Measurements from ENCODE around the gene FIZ1. TPM values are rescaled to one million over a fixed set of nuclear protein-coding genes. Genes with fewer than 3 reads are reported as not detected.
A peak's percentile ranks its signal among the peaks of the same experiment; 100 is the strongest.
"Not testable (repeated sequence)": the region's sequence is repeated elsewhere in the genome, so short reads cannot be mapped to it uniquely, and the experiment has no call there.

The FIZ1 gene
- total RNA-seq, 1 donor: 8.6 TPM

DNA sequence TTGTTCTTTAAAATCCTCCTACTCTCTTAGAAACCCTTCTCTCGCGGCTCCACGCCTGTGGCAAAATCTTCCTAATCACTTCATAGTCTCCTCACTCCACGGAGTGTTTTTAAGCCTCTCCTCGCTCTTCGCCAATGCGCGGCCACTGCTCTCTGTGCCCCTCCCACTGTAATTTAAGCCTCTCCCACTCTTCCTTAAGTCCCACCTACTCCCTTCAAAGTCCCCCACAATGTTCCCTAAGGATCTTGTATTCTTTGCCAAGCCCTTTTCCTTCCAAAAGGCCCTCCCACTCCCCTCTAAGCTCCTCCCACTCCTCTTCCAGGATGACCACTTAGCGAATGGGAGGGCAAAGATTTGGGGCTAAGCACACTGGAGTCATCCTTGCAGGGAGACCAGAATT, 1.3 kb downstream of the FIZ1 start:
- DNase-seq (ENCODE audit: low read depth in 2 of 3, low spot score in 2 of 3): no peak

DNA sequence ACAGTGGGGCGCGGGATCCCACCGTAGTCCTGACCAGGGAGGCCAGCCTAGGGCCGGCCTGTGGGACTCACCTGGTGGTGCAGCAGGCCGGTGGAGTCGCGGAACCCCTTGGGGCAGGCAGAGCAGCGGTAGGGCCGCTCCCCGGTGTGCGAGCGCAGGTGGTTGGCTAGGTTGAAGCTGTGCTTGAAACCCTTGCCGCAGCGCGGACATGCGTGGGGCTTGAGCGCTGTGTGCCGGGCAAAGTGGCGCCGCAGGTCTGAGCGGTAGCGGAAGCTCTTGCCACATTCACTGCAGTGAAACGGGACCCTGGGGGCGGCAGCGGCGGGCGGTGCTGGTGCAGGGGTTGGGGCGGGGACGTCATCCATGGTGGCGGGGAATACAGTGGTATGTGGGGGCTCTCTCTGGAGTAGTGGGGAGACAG, 1.8 kb downstream of the FIZ1 start:
- no peak for DNase-seq (ENCODE audit: low read depth in 2 of 3, low spot score in 2 of 3)

DNA sequence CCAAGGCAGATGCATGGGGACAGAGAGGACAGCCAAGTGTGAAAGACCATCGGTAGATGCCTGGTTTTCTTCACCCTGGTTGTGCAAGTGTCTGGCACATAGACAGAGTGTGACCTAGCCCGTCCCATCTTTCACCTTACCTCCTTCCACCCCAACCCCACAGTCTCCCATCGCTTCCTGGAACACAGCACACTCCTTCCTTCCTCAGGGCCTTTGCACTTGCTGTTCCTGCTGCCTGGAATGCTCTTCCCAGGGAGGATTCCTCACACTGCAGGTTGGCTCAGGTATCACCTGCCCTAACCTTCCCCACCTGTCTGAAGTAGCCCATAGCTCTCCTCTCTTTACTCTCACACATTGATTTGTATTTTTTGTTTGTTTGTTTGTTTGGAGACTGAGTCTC, 3.0 kb downstream of the FIZ1 start:
- no peak for DNase-seq (ENCODE audit: low read depth in 2 of 3, low spot score in 2 of 3)

DNA sequence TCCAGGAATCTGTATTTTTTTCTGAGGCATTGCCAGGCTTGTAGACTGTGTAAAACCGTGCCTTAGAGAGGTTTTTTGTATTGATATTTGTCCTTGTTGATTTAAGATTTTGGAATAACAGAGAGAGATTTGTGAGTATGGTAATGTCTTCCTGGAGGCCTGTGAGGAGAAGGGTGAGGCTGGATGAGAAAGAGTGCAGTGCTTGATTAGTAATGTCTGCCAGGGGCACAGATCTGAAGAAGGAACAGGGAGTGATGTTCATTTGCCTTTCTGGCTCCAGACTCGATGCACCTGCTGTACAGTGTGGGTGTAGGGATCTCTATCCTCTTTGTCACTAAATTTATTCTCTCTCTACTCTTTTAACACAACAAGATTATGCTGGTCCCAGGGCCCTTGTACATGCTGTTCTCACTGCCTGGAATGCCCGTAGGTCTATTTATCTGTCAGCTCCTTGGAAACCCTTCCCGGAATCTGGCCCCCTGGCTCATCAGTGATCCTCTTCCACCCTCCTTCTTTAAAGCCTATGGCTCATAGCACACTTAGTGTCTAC, 4.2 kb downstream of the FIZ1 start:
- DNase-seq (ENCODE audit: low read depth in 2 of 3, low spot score in 2 of 3): no peak

DNA sequence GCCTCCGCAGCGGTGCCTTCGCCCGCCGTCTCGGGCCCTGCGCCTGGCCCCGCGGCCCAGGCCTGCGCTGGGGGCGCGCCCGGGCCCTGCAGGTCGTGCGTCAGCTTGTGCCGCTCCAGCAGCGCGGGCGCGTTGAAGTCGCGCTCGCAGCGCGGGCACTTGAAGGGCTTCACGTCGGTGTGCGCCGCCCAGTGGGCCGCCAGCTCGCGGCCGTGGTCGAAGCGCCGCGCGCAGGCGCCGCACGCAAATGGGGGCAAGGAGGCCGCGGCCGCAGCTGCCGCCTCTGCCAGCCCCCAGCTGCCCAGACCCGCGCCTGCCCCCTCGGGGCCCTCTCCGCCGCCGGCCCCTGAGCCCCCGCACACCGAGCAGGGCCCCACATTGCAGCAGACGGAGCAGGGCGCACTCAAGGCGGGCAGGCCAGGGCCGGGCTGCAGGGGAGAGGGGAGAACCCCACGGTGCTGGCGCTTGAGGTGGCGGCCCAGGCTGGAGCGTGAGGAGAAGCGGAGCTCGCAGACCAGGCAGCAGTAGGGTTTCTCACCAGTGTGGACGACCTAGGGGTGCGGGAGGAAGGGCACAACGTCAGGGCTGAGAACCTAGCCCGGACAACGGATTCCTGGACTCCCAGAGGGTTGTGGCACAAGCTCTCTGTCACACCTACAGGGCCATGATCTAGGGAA, 6.1 kb downstream of the FIZ1 start:
- no peak for DNase-seq (ENCODE audit: low read depth in 2 of 3, low spot score in 2 of 3)

DNA sequence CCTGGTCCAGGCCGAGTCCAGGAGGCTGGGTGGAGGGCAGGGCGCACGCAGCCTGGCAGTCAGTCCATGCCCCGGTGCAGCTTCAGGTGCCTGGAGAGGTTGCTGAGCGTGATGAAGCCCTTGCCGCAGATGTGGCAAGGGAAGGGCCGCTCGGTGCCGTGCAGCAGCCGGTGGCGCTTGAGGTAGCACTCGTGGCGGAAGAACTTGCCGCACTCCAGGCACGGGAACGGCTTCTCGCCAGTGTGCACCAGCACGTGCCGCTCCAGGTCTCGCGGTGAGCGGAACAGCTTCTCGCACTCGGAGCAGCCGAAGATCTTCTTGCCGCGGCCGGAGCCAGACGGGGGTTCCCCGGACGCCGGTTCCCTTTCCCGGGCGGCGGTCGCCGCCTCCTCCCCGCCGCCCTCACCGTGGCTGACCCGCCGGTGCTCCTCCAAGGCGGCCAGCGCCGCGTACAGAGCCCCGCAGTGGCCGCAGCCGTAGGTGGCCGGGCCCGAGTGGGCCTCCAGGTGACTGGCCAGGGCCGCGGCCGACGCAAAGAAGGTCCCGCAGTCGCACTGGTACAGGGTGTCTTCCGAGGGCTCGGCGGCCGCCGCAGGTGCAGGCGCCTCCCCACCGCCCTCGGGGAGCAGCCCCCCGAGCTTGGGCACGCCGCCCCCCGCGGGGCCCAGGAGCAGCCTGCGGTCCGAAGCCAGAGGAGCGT, 6.8 kb downstream of the FIZ1 start:
- DNase-seq (ENCODE audit: low read depth in 2 of 3, low spot score in 2 of 3): no peak

DNA sequence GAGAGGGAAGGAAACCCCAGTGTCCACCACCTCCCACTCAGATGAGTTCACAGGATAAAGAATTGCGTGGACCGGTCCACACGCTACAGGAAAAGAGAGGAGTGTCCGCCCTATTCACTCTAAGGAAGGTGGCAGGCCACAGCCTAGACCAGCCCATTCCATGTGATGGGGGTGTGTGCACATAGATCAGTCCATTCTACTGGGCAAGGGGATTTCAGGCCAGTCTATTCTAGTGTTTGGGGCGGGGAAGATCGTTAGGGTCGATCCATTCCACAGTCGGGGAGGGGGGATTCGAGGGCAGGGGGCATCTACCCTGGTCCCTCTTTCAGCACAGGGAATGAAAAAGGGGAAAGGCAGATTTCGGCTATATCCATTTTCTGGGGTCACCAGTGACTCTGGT, 7.8 kb downstream of the FIZ1 start:
- DNase-seq (ENCODE audit: low read depth in 2 of 3, low spot score in 2 of 3): no peak

DNA sequence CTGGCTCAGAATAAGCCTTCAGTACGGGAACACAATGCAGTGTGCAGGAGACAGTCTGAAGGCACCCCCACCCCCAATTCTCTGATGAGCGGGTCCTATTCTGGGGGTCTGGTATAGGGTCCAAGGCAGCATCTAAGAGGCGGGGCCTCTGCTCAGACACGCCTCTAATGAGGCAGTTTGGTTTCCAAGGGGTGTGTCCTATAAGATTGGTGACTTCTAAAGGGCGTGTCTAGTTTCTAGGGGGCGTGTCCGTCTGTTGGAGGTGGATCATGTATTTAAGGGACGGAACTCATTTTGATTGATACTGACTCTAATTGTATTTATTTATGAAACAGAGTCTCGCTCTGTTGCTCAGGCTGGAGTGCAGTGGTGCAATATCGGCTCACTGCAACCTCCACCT, 8.7 kb downstream of the FIZ1 start:
- peak in 1 of 3 donors; percentile 38 for DNase-seq (ENCODE audit: low read depth in 2 of 3, low spot score in 2 of 3)

DNA sequence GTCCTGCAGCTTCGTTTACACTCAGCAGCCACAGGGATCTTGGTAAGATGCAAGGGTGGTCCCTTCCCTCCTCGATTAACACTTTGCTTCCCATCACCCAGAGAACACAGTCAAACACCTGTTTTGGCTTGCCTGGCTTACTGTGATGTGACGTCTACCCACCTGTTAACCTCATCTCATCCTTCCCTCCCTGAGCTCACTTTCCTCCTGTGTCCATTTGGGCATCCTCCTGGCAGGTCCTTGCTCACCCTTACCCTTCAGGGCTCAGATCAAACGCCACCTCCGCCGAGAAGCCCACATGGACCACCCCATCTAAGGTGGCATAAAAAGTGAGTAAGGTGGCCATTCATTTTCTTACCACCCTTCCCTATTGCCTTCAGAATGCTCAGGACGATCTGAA, 9.2 kb downstream of the FIZ1 start:
- DNase-seq (ENCODE audit: low read depth in 2 of 3, low spot score in 2 of 3): no peak

DNA sequence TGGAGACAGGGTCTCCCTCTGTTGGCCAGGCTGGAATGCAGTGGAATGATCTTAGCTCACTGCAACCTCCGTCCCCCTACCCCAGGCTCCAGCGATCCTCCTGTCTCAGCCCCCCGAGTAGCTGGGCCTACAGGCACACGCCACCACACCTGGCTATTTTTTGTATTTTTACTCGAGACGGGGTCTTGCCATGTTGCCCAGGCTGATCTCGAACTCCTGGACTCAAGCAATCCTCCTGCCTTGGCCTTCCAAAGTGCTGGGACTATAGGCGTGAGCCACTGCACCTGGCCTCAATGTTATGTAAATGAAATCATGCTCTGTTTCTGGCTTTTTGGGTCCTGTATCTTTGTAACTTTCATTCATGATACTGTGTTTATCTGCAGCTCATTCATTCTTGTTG, 10.6 kb downstream of the FIZ1 start:
- DNase-seq (ENCODE audit: low read depth in 2 of 3, low spot score in 2 of 3): no peak

DNA sequence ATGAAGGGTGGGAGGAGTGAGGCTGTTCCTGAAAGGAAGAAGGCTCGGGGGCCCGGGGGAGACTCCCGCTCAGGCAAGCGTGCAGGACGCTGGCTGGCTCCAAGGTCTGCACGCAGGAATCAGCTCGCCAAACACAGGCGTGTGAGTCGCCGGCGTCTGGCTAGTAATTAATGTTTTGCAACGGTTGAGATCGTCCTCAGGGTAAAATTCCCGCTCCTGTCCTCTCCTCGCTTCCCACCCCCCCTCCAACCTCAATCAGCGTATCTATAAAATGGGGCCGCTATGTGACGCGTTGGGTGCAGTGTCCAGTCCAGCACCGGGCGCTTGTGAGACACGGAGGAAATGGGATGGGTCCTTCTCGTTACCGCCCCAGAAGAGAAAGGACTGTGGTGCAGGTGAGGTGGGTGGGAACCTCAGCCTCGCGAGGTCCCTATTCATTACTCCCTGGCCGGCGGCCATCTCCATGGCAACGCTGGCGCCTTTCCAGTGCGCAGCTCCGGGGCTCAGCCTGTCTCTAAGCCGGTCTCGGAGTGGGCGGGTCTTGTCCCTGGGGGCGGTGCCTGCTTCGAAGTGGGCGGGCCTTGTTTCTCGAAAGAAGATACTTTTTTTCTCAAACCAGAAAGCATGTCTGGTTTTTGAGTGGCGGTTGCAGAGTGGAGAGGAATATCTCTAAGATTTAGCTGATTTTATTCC, 12.2 kb downstream of the FIZ1 start:
- peak; percentile 81 to 96 (median 95) for DNase-seq (ENCODE audit: low read depth in 2 of 3, low spot score in 2 of 3)

DNA sequence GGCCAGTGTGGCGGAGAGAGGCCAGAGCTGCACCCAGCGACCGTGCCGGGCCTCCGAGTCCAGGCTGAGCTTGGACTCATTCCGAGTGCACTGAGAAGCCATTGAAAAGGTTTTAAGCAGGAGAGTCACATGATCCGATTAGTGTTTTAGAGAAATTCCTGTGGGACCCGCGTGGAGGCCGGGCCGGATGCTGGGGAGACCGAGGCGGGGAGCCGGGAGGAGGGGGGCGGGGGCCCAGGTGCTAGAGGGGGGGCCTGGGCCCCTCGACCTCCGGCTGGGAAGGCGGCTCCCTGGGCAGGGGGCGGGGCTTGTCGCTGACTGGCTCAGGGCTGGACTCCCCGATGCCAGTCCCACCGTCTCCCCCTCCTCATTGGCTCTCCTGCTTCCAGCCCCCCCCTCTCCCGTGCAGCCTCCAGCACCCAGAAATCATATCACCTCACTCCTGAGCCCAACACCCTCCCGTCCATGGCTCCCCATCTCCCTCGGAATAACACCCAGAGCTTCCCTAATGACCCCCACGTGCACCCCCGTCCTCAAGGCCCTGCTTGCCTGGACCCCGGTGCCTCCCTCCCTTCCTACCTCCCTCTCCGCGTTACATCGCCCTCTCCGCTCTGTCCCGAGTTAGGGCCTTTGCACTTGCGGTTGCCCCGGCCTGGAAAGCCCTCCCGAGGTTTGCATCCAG, 13.5 kb downstream of the FIZ1 start:
- DNase-seq (ENCODE audit: low read depth in 2 of 3, low spot score in 2 of 3): peak in 2 of 3 donors; percentile 67 to 71

DNA sequence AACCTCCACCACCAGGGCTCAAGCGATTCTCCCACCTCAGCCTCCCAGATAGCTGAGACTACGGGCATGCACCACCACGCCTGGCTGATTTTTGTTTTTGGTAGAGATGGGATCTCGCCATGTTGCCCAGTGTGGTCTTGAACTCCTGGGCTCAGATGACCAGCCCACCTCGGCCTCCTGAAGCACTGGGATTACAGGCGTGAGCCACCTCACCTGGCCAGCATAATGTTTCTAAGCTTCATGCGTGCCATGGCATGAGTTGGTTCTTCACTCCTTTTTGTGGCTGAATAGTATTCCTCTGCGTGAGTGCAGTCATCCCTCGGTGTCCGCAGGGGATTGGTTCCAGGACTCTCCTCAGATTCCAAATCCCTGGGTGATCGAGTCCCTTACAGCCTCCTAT, 14.4 kb downstream of the FIZ1 start:
- no peak for DNase-seq (ENCODE audit: low read depth in 2 of 3, low spot score in 2 of 3)

DNA sequence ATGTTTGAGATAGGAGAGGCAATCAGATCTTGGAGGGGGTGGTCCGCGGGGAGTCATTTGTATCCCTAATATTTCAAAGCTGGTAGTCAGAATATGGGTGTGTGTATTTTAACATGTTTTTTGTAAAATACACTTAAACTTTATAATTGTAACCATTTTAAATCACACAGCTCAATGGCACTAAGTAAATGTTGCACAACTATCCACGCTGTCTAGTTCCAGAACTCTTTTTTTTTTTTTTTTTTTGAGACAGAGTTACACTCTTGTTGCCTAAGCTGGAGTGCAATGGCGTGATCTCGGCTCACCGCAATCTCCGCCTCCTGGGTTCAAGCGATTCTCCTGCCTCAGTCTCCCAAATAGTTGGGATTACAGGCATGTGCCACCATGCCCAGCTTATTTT, 15.4 kb downstream of the FIZ1 start:
- not testable (repeated sequence) for DNase-seq (ENCODE audit: low read depth in 2 of 3, low spot score in 2 of 3)

DNA sequence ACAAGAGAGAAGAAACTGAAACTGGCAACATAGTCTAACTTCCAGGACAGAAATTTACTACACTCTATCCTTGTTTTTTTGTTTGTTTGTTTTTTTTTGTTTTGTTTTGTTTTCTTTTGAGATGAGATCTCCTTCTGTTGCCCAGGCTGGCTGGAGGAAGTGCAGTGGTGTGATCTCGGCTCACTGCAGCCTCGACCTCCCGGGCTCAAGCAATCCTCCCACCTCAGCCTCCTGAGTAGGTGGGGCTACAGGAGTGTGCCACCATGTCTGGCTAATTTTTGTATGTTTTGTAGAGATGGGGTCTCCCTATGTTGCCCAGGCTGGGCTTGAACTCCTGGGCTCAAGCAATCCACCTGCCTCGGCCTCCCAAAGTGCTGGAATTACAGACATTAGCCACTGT, 17.0 kb downstream of the FIZ1 start:
- not testable (repeated sequence) for DNase-seq (ENCODE audit: low read depth in 2 of 3, low spot score in 2 of 3)

DNA sequence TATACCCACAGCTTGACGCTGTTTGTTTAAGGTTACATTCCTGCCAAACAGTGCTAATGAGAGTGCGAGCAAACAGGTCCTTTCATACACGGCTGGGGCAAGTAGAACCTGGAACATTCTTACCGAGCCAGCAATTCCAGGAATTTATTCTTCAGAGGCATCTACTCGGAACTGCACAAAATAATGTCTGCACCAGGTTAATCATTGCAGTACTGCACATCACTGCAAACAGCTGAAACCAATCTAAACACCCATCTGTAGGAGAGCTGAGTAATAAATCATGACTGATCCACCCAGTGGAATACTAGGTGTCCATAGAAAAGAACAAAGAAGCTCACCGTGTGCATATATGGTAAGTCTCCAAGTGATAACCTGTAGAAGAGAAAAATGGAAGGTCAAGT, 17.5 kb downstream of the FIZ1 start:
- DNase-seq (ENCODE audit: low read depth in 2 of 3, low spot score in 2 of 3): no peak

DNA sequence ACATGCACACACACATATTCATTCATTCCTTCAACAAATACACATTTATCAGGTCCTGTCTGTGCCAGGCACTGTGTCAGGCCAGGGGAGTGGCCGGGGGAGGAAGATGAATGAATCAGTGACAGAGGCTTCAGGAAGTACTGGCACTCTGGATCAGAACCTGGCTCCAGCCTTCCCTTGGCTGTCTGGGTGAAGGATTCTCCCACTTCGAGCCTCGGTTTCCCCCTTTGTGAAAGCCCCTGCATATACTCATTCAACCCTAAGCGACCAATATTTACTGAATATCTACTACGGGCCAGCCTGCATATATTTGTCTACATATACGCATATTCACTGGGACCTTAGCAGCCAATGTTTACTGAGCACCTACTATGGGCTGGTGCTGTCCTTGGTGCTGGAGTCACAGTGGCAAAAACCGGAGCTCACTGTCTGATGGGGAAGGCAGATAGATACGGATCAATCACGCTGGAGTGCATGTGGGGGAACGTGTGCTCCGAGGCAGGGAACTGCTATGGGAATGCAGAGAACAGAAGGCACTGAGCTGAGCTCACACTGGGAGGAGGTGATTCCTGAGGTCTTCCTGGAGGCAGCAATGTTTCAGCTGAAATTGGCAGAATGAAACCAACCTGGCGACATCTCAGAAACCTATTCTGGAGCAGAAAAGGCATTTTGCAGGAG, 18.0 kb downstream of the FIZ1 start:
- DNase-seq (ENCODE audit: low read depth in 2 of 3, low spot score in 2 of 3): no peak

DNA sequence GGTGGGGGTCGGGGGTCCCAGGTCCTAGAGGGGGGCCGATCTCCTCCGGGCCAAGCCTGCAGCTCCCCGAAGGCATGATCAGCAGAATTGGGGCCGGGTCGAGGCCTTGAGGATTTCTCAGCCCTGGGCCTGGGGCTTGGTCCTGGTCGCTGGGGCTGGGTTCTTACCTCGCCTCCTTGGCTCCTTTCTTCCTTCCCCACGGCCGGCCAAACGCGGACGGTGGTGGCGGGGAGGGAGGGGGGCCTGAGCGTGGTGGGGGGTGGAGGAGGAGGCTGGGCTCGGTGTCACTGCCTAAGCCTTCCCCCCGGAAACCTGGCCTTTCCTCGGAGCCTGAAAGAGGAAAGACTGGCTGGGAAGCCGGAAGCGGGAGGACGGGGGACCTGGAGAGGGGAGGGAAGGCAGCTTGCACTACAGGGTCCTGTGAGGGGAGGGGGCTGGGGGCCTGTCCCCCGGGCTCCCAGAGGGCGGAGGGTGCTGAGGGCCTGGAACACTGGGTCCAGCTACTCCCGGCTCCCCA, 18.6 kb downstream of the FIZ1 start, which contains the start of gene ZNF579:
Gene ZNF579, minus strand, starts transcription at position 221 of the 517 bp plus-strand sequence. CDS start 1,209 bp downstream, outside the sequence.
- peak in 2 of 3 donors; percentile 81 to 83 for DNase-seq (ENCODE audit: low read depth in 2 of 3, low spot score in 2 of 3)

DNA sequence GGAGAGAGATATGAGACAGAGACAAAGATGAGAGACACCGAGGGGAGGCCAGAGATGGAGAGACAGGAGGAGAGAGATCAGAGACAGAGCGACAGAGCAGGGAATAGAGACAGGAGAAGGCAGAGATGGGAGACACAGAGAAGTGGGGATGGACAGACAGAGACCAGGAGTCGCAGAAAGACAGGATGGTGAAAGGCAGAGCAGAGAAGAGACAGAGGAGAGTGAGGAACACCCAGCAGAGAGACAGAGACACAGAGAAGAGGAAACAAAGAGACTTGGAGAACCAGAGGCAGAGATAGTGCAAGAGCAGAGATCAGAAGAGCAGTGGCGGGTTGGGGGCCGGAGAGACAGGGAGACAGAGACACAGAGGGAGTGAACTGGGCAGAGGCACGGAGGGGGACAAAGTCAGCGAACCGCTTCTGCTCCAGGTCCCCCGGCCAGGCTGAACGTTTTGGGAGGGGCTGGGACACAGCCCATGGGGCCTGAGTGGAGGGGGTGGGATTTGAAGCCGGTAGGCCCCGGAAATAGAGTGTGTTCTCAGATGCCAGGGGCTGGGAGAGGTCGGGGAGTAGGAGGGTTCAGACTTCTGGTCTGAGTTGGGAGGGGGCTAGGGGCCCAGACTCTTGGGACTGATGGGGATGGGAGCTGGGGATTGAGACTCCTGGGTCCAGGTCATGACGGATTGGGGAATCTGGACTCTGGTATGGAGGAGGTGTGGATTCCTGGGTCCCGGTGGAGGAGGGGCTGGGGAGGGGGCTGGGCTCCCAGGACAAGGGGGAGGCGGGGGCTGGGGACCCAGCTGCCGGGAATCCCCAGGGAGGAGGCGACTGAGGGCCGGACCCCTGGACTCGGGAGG, 19.3 kb downstream of the FIZ1 start:
- no peak for DNase-seq (ENCODE audit: low read depth in 2 of 3, low spot score in 2 of 3)
